Pancreas (tissue), 10 donors: Measurements from ENCODE around the gene C1RL. TPM values are rescaled to one million over a fixed set of nuclear protein-coding genes. Genes with fewer than 3 reads are reported as not detected.

Experiments
- ATAC-seq, 4 donors: fragments of 200-7000 bp; cut with Tn5 transposase; one replicate each; pipeline versions ENCODE4 v1.8.0 to v1.9.1; 2020; ENCODE audit warnings: mild to moderate bottlenecking in 4 of 4, moderate library complexity in 4 of 4
- DNase-seq, 6 donors: peaks; one replicate each; pipeline ENCODE4 v3.0.0-alpha.2; 2020
- FAIRE-seq: peaks from 2 replicates; lab custom pipeline; 2012; peaks lifted over from hg19 to GRCh38; lab: Jason Lieb, UNC
- H3K27ac ChIP-seq, 4 donors: fragments of 200-600 bp; sonication (generic); 1 replicate in 3 of 4; 2 replicates in 1 of 4; pipeline versions ENCODE4 v1.5.0 to v1.8.0; 2020
- H3K27me3 ChIP-seq, 4 donors: fragments of 200-600 bp; one replicate each; pipeline ENCODE4 v1.8.0; 2021
- H3K36me3 ChIP-seq, 3 donors: fragments of 200-600 bp; sonication (generic) in 1 of 3; one replicate each; pipeline versions ENCODE4 v1.5.0 to v1.8.0; 2020 to 2021
- H3K4me1 ChIP-seq, 3 donors: fragments of 200-600 bp; one replicate each; pipeline ENCODE4 v1.8.0; 2021
- H3K4me3 ChIP-seq, 4 donors: fragments of 200-600 bp; sonication (generic) in 2 of 4; one replicate each; pipeline versions ENCODE4 v1.5.0 to v1.8.0; 2020 to 2021
- H3K9me3 ChIP-seq, 4 donors: fragments of 200-600 bp; one replicate each; pipeline ENCODE4 v1.8.0; 2021
- WGBS, 2 donors: extraction: QIAGEN DNeasy Blood & Tissue Kit; methylation state at CpG; one replicate each; pipeline ENCODE4 v1.1.7; 2013; 5-methylcytosine and 5-hydroxymethylcytosine counted together
- intact Hi-C, 3 donors: fragments of 100-400 bp; cut with DNase I; formaldehyde crosslinking; loops; one replicate each; pipeline versions ENCODE4 v1.11.1 to v1.14.2; 2022
- polyA plus RNA-seq, 2 donors: library from polyadenylated mRNA; stranded (reverse); fragments of 200-250 nt; gene quantifications; one replicate each; pipeline ENCODE4 v1.2.3, GENCODE V29; 2013
- total RNA-seq, 6 donors: library from RNA; stranded (reverse); fragmentation: NEBNext Ultra II Directional in 4 of 6; extraction: Animal tissue kit (Norgen Biotek cat#: 25700) in 4 of 6; gene quantifications; one replicate each; pipeline versions ENCODE4 v1.2.1 to v1.2.4, GENCODE V29; 2021 to 2023
- TF ChIP-seq, protein P1 (sequence below), 4 donors: fragments of 200-600 bp; sonication (generic) in 3 of 4; IDR thresholded peaks; one replicate each; pipeline versions ENCODE4 v1.5.0 to v1.8.0; 2021; ENCODE audit warnings: antibody characterized with exemption in 4 of 4
- donor health status: healthy with polysubstance abuse.
- donor health status: DM: no; HTN: no; CAD: no; lungs with moderate emphysema.
- donor health status: DM: no; HTN: no; CAD: no.
- donor health status: control.
- donor health status: control.
- donor health status: Bipolar disorder and iron deficiency.
- donor health status: DM: yes; HTN: yes; CAD: no.
- donor health status: DM: no; HTN: no; CAD: no.
- donor health status: DM: no; HTN: no; CAD: no.
- donor health status: DM: yes; HTN: yes; CAD: no.

The C1RL gene
- total and polyA plus RNA-seq, 8 donors, result 36.5 to 60.5 (median 44.7) TPM

- H3K27me3 ChIP-seq, result no peaks in the 10 kb centered on the region
- no peak overlapping the region for H3K4me3 ChIP-seq
- no peaks in the 10 kb centered on the region for H3K36me3 ChIP-seq
- TF ChIP-seq, protein P1, sequence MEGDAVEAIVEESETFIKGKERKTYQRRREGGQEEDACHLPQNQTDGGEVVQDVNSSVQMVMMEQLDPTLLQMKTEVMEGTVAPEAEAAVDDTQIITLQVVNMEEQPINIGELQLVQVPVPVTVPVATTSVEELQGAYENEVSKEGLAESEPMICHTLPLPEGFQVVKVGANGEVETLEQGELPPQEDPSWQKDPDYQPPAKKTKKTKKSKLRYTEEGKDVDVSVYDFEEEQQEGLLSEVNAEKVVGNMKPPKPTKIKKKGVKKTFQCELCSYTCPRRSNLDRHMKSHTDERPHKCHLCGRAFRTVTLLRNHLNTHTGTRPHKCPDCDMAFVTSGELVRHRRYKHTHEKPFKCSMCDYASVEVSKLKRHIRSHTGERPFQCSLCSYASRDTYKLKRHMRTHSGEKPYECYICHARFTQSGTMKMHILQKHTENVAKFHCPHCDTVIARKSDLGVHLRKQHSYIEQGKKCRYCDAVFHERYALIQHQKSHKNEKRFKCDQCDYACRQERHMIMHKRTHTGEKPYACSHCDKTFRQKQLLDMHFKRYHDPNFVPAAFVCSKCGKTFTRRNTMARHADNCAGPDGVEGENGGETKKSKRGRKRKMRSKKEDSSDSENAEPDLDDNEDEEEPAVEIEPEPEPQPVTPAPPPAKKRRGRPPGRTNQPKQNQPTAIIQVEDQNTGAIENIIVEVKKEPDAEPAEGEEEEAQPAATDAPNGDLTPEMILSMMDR (IDR thresholded peaks at IDR 0.05), result no peak
- H3K4me1 ChIP-seq, result no peaks in the 10 kb centered on the region
- WGBS, 2 donors, result 80 to 86% methylated on average over 3 of the region's 3 CpGs
- intact Hi-C loops, result no loop called here
- H3K27ac ChIP-seq, result no peak overlapping the region
- no peaks in the 10 kb centered on the region for H3K9me3 ChIP-seq
- no peak for DNase-seq
- FAIRE-seq, result no peak
- ATAC-seq, result no peak
These were observed 33.5 kb downstream of the C1RL start for GRCh38 chr12:7075518-7075917.

DNA sequence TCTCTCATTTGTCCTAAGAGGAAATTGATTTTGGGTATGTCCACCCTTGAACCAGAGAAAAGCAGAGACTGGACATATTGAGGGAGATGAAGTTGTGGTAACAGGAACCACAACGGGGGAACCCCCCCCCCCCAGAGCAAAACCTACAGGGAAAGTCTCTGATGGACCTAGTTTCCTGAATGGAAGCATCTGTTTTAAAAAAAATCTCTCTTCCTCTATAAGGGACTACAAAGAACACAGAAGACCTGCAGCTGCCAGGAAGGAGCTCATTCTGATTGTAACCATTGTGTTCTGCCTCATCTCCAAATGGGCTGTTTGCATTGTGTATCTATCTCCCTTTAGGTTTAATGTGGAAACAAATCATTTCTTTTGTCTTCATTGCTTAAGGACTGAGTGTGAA lies 35.1 kb downstream of the C1RL start:
- Histone ChIP-seq H3K4me1 (no peaks in the 10 kb centered on the region), H3K4me3 (no peak overlapping the region), H3K36me3 (no peaks in the 10 kb centered on the region), H3K9me3 (no peaks in the 10 kb centered on the region), H3K27ac (no peak overlapping the region), H3K27me3 (no peaks in the 10 kb centered on the region)
- FAIRE-seq, result no peak
- intact Hi-C loops, result no loop called here
- no peak for DNase-seq
- 24 to 50% methylated on average over 1 of the region's 1 CpG for WGBS, 2 donors
- ATAC-seq, result no peak
- TF ChIP-seq, protein P1 (IDR thresholded peaks at IDR 0.05), result no peak

- Histone ChIP-seq H3K36me3 (no peaks in the 10 kb centered on the region), H3K27ac (no peak overlapping the region), H3K9me3 (no peaks in the 10 kb centered on the region), H3K27me3 (no peaks in the 10 kb centered on the region), H3K4me1 (peaks cover 0 to 3% (median 0%) of the 10 kb centered on the region in 3 donors), H3K4me3 (no peak overlapping the region)
- TF ChIP-seq, protein P1 (IDR thresholded peaks at IDR 0.05), result no peak
- intact Hi-C loops, result no loop called here
- DNase-seq (no peak), FAIRE-seq (no peak), ATAC-seq (no peak)
- 77 to 81% methylated on average over 6 of the region's 6 CpGs for WGBS, 2 donors
These were observed 36.5 kb downstream of the C1RL start for GRCh38 chr12:7072554-7072953.

DNA sequence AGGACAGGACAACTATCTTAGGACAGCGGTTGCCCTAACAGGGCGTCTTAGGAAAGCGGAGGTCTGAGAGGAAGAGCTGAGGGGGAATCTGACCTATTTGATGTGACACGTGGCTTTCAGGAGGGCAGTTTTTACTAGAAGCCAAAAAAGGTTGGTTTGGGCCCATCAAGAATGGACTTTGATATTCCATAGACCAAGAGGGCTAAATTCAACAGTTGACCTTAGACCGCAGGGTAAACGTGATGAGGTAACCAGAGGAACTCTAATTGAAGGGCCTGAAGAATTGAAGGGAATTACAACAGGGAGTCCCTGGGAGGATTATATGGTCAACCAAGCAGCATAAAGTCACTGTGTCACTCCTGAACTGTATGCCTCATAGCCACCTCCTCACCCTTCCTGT lies 37.0 kb downstream of the C1RL start:
- intact Hi-C loops, result no loop called here
- ATAC-seq, result no peak
- no peak for FAIRE-seq
- no peak for DNase-seq
- TF ChIP-seq, protein P1 (IDR thresholded peaks at IDR 0.05), result no peak
- no peak overlapping the region for H3K4me3 ChIP-seq
- no peak overlapping the region for H3K27ac ChIP-seq
- H3K36me3 ChIP-seq, result no peaks in the 10 kb centered on the region
- H3K9me3 ChIP-seq, result no peaks in the 10 kb centered on the region
- 79 to 82% methylated on average over 6 of the region's 6 CpGs for WGBS, 2 donors
- H3K27me3 ChIP-seq, result no peaks in the 10 kb centered on the region
- peaks cover 0 to 5% (median 0%) of the 10 kb centered on the region in 3 donors for H3K4me1 ChIP-seq

- H3K4me1 ChIP-seq, result peaks cover 0 to 5% (median 0%) of the 10 kb centered on the region in 3 donors
- intact Hi-C loops, result no loop called here
- 69 to 83% methylated on average over 6 of the region's 6 CpGs for WGBS, 2 donors
- DNase-seq (no peak), ATAC-seq (no peak), FAIRE-seq (no peak)
- H3K4me3 ChIP-seq, result no peak overlapping the region
- H3K9me3 ChIP-seq, result no peaks in the 10 kb centered on the region
- no peaks in the 10 kb centered on the region for H3K27me3 ChIP-seq
- peak overlapping the region; percentile 28 to 50 (median 40) for H3K27ac ChIP-seq
- TF ChIP-seq, protein P1 (IDR thresholded peaks at IDR 0.05), result no peak
- H3K36me3 ChIP-seq, result no peaks in the 10 kb centered on the region
These were observed 39.6 kb downstream of the C1RL start for GRCh38 chr12:7069386-7069785.
